SK-N-SH treated with all-trans-retinoic acid at 6 μM for 48 hours (cell line): ENCODE measurements around the gene SDK2.

ENCODE experiments used
- BACH2 ChIP-seq: fragments of 250-450 bp; sonication (Bioruptor Pico); IDR thresholded peaks from 2 replicates; pipeline ENCODE4 v1.9.0; 2021; ENCODE audit warnings: mild to moderate bottlenecking, borderline replicate concordance
- CSDC2 ChIP-seq: fragments of 250-450 bp; sonication (Bioruptor Pico); IDR thresholded peaks from 2 replicates; pipeline ENCODE4 v1.5.0; 2020; ENCODE audit warnings: mild to moderate bottlenecking, moderate library complexity
- GLIS3 ChIP-seq: fragments of 250-450 bp; sonication (Bioruptor Pico); IDR thresholded peaks from 2 replicates; pipeline ENCODE4 v1.5.0; 2020; ENCODE audit warnings: mild to moderate bottlenecking, moderate library complexity
- OSR1 ChIP-seq: fragments of 250-450 bp; sonication (Bioruptor Pico); IDR thresholded peaks from 2 replicates; pipeline ENCODE4 v1.8.0; 2022; ENCODE audit warnings: moderate library complexity, mild to moderate bottlenecking, inconsistent platforms
- PPARA ChIP-seq: fragments of 250-450 bp; sonication (Bioruptor Pico); IDR thresholded peaks from 2 replicates; pipeline ENCODE4 v1.5.0; 2020; ENCODE audit warnings: mild to moderate bottlenecking, borderline replicate concordance
- RARB ChIP-seq: fragments of 250-450 bp; sonication (Bioruptor Pico); IDR thresholded peaks from 2 replicates; pipeline ENCODE4 v1.8.0; 2021; ENCODE audit warnings: mild to moderate bottlenecking, moderate library complexity
- TOX ChIP-seq: fragments of 250-450 bp; sonication (Bioruptor Pico); IDR thresholded peaks from 2 replicates; pipeline ENCODE4 v1.8.0; 2021; ENCODE audit warnings: mild to moderate bottlenecking, moderate library complexity, borderline replicate concordance
- ZC3H10 ChIP-seq: fragments of 250-450 bp; sonication (Bioruptor Pico); IDR thresholded peaks from 2 replicates; pipeline ENCODE4 v1.5.1; 2021; ENCODE audit warnings: mild to moderate bottlenecking, moderate library complexity
- ZFP3 ChIP-seq: fragments of 250-450 bp; sonication (Bioruptor Pico); IDR thresholded peaks from 2 replicates; pipeline ENCODE4 v1.5.0; 2020; ENCODE audit warnings: mild to moderate bottlenecking, moderate library complexity
- ZFP30 ChIP-seq: fragments of 450-650 bp; formaldehyde crosslinking; IDR thresholded peaks from 2 replicates; pipeline ENCODE4 v1.5.0; 2022; ENCODE audit warnings: mild to moderate bottlenecking, moderate library complexity
- ZNF70 ChIP-seq: fragments of 450-650 bp; formaldehyde crosslinking; IDR thresholded peaks from 2 replicates; pipeline ENCODE4 v1.5.0; 2020; ENCODE audit warnings: mild to moderate bottlenecking, moderate library complexity
- TF ChIP-seq, protein P1 (sequence below): fragments of 250-450 bp; sonication (Bioruptor Pico); IDR thresholded peaks from 2 replicates; pipeline ENCODE4 v1.8.0; 2020; ENCODE audit warnings: mild to moderate bottlenecking, moderate library complexity, borderline replicate concordance
- TF ChIP-seq, protein P2 (sequence below): fragments of 250-450 bp; sonication (Bioruptor Pico); IDR thresholded peaks from 2 replicates; pipeline ENCODE4 v1.5.1; 2021; ENCODE audit warnings: mild to moderate bottlenecking, moderate library complexity
- TF ChIP-seq, protein P3 (sequence below): fragments of 250-450 bp; sonication (Bioruptor Pico); IDR thresholded peaks from 2 replicates; pipeline ENCODE4 v1.5.1; 2020; ENCODE audit warnings: low read depth, mild to moderate bottlenecking, moderate library complexity

DNA sequence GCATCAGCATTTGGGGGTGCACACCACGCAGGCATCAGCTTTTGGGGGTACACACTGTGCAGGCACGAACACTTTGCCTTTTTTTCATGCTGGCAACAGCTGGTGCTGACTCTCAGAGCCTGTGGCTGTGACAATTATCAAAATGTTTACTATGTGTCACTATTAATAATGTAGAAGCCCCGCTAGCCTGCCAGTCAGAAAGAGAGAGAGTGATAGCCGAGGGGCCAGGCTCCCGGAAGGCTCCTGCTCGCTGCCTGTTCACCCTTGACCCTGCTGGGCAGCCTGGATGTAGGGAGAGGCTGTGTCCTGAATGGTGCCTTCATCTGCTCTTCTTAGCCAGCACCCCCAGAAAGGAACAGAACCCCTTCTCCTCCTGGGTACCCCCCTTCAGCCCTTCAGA lies 61.9 kb downstream of the SDK2 start:
- TF ChIP-seq BACH2 (CRISPR knock-in tag) (no peak), ZC3H10 (CRISPR knock-in tag) (no peak), GLIS3 (no peak), TOX (no peak), ZFP3 (CRISPR knock-in tag) (no peak), ZNF70 (CRISPR knock-in tag) (no peak), ZFP30 (no peak), CSDC2 (no peak), OSR1 (CRISPR knock-in tag) (no peak), PPARA (CRISPR knock-in tag) (no peak), RARB (no peak)
- TF ChIP-seq, protein P1, sequence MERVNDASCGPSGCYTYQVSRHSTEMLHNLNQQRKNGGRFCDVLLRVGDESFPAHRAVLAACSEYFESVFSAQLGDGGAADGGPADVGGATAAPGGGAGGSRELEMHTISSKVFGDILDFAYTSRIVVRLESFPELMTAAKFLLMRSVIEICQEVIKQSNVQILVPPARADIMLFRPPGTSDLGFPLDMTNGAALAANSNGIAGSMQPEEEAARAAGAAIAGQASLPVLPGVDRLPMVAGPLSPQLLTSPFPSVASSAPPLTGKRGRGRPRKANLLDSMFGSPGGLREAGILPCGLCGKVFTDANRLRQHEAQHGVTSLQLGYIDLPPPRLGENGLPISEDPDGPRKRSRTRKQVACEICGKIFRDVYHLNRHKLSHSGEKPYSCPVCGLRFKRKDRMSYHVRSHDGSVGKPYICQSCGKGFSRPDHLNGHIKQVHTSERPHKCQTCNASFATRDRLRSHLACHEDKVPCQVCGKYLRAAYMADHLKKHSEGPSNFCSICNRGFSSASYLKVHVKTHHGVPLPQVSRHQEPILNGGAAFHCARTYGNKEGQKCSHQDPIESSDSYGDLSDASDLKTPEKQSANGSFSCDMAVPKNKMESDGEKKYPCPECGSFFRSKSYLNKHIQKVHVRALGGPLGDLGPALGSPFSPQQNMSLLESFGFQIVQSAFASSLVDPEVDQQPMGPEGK (CRISPR knock-in tag): no peak
- TF ChIP-seq, protein P2, sequence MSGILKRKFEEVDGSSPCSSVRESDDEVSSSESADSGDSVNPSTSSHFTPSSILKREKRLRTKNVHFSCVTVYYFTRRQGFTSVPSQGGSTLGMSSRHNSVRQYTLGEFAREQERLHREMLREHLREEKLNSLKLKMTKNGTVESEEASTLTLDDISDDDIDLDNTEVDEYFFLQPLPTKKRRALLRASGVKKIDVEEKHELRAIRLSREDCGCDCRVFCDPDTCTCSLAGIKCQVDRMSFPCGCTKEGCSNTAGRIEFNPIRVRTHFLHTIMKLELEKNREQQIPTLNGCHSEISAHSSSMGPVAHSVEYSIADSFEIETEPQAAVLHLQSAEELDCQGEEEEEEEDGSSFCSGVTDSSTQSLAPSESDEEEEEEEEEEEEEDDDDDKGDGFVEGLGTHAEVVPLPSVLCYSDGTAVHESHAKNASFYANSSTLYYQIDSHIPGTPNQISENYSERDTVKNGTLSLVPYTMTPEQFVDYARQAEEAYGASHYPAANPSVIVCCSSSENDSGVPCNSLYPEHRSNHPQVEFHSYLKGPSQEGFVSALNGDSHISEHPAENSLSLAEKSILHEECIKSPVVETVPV (CRISPR knock-in tag): no peak
- TF ChIP-seq, protein P3, sequence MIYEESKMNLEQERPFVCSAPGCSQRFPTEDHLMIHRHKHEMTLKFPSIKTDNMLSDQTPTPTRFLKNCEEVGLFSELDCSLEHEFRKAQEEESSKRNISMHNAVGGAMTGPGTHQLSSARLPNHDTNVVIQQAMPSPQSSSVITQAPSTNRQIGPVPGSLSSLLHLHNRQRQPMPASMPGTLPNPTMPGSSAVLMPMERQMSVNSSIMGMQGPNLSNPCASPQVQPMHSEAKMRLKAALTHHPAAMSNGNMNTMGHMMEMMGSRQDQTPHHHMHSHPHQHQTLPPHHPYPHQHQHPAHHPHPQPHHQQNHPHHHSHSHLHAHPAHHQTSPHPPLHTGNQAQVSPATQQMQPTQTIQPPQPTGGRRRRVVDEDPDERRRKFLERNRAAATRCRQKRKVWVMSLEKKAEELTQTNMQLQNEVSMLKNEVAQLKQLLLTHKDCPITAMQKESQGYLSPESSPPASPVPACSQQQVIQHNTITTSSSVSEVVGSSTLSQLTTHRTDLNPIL (CRISPR knock-in tag): no peak
